GM08714 (cell line): ENCODE measurements around the gene GDF9.
"Not testable (repeated sequence)": the region's sequence is repeated elsewhere in the genome, so short reads cannot be mapped to it uniquely, and the experiment has no call there.

Experiments
- H3K4me3 ChIP-seq: fragments of 200-500 bp; sonication (Bioruptor generic); 2 replicates; pipeline ENCODE4 v1.5.1; 2014; ENCODE audit warnings: mild to moderate bottlenecking, low read length, inconsistent platforms
- ZNF274 ChIP-seq: IDR thresholded peaks from 2 replicates; pipeline ENCODE4 v1.6.1; 2012; ENCODE audit warnings: mild to moderate bottlenecking, low read depth, low read length

Gene GDF9

GRCh38 chr5:132859889-132860437, 6.3 kb downstream of the GDF9 start:
- no peak for TF ChIP-seq ZNF274
- H3K4me3 ChIP-seq, result no peak overlapping the region

DNA sequence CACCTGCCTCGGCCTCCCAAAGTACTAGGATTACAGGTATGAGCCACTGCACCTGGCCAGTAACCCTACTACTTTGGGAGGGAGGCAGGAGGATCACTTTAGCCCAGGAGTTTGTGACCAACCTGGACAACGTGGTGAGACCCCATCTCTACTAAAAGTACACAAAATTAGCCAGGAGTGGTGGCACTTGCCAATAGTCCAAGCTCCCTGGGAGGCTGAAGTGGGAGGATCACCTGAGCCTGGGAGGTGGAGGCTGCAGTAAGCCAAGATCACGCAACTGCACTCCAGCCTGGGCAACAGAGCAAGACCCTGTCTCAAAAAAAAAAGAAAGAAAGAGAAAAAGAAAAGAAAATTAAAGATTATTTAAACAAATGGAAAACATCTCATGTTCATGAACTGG, 10.3 kb downstream of the GDF9 start:
- no peak for TF ChIP-seq ZNF274

GRCh38 chr5:132854992-132855391, 11.3 kb downstream of the GDF9 start:
- H3K4me3 ChIP-seq, result not testable (repeated sequence)

More for the DNA sequence above, 10.3 kb downstream of the GDF9 start:
- H3K4me3 ChIP-seq, result no peak overlapping the region

DNA sequence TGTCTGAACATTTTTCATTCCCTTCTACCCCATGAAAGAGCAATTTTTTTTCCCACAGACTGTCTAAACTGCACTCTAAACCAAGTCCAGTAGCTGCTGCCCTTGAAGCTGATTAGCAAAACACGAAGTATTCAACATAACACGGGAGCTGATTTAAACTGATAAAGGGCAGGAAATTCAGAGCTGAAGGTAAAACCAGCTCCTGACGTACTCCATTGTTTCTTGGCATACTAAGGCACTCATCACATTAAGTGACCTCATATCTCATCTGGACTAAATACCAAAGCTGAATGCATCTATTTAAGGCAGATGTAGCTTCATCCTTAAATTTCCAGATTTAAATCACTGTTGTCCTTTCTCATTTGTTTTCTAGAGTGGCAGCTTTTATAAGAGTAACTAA, 12.0 kb downstream of the GDF9 start:
- H3K4me3 ChIP-seq, result no peak overlapping the region
- TF ChIP-seq ZNF274, result no peak

- no peak for TF ChIP-seq ZNF274
Observed at GRCh38 chr5:132853790-132854189, 12.5 kb downstream of the GDF9 start.

GRCh38 chr5:132853323-132853722, 12.9 kb downstream of the GDF9 start:
- no peak overlapping the region for H3K4me3 ChIP-seq
- no peak for TF ChIP-seq ZNF274

More at GRCh38 chr5:132853790-132854189, 12.5 kb downstream of the GDF9 start:
- H3K4me3 ChIP-seq, result no peak overlapping the region

- no peak for TF ChIP-seq ZNF274
- no peak overlapping the region for H3K4me3 ChIP-seq
Observed at GRCh38 chr5:132850066-132850465, 16.2 kb downstream of the GDF9 start.

GRCh38 chr5:132849347-132849746, 16.9 kb downstream of the GDF9 start:
- no peak overlapping the region for H3K4me3 ChIP-seq
- no peak for TF ChIP-seq ZNF274

GRCh38 chr5:132848270-132848669, 18.0 kb downstream of the GDF9 start:
- no peak for TF ChIP-seq ZNF274

GRCh38 chr5:132841305-132841704, 25.0 kb downstream of the GDF9 start:
- TF ChIP-seq ZNF274, result no peak
- no peak overlapping the region for H3K4me3 ChIP-seq

More at GRCh38 chr5:132848270-132848669, 18.0 kb downstream of the GDF9 start:
- H3K4me3 ChIP-seq, result no peak overlapping the region

GRCh38 chr5:132840896-132841295, 25.4 kb downstream of the GDF9 start:
- H3K4me3 ChIP-seq, result no peak overlapping the region
- no peak for TF ChIP-seq ZNF274

DNA sequence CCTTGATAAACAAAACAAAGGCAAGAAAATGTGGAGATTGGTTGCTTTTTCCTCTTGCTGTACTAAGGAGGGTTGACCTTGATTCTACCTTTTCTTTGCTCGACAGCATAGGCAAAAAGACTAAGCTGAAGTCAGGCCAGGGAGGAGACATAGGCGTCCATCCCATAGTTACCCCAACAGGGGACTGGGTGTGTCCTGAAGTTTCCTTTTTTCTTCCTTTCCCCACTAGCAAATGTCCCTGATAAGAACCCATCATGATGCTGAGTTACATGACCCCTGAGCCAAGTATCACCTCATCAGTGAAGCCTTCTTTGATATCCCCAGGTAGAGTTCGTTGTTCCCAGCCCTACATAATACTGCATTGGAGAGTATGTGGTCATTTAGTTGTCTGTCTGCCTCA, 26.0 kb downstream of the GDF9 start:
- no peak for TF ChIP-seq ZNF274
- no peak overlapping the region for H3K4me3 ChIP-seq

GRCh38 chr5:132839426-132840301, 26.6 kb downstream of the GDF9 start:
- no peak for TF ChIP-seq ZNF274
- no peak overlapping the region for H3K4me3 ChIP-seq

GRCh38 chr5:132838516-132839282, 27.6 kb downstream of the GDF9 start:
- H3K4me3 ChIP-seq, result no peak overlapping the region
- no peak for TF ChIP-seq ZNF274

DNA sequence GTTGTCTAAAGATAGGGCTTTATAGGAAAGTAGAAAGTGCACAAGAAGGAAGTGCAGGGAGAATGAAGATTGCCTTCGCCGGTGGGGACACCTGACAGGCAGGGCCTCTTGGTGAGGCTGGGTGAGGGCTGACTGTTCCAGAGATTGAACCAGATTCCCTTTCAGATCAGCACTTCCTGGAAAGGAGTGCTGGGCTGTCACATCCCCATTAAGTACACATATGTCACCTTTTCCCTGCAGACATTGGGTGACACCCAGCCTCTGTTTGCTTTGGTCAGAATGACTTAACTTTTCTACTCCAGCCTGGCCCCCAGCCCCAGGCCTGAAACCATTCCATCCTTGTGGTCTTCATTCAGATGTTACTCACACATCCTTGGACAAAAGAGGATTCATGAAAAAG, 28.4 kb downstream of the GDF9 start:
- no peak for TF ChIP-seq ZNF274
- no peak overlapping the region for H3K4me3 ChIP-seq
